Calu3 (cell line): ENCODE results near the gene ECT2. TPM values are rescaled to one million over a fixed set of nuclear protein-coding genes. Genes with fewer than 3 reads are reported as not detected.

Experiments
- BruUV-seq: library from RNA; stranded (reverse); fragments of 400-500 nt; replicated peaks from 2 replicates; lab custom pipeline; 2021; lab: Mats Ljungman, UMichigan
- CTCF ChIA-PET: fragments of 300-600 bp; sonication (Branson Sonifier 250); formaldehyde crosslinking; loops from one replicate; lab custom pipeline; 2022; ENCODE audit warnings: antibody characterized with exemption; lab: Charles Lee
- DNase-seq: peaks from one replicate; pipeline ENCODE4 v3.0.0; 2022
- H3K27ac Mint-ChIP-seq: one replicate; pipeline ENCODE4 v1.8.0; 2022; ENCODE audit warnings: mixed read lengths; ENCODE audit not compliant: unreplicated experiment
- H3K27me3 Mint-ChIP-seq: one replicate; pipeline ENCODE4 v1.8.0; 2022; ENCODE audit warnings: mixed read lengths; ENCODE audit not compliant: unreplicated experiment
- H3K36me3 Mint-ChIP-seq: one replicate; pipeline ENCODE4 v1.8.0; 2022; ENCODE audit warnings: mild to moderate bottlenecking, moderate library complexity, mixed read lengths; ENCODE audit not compliant: insufficient read depth, unreplicated experiment
- H3K4me1 Mint-ChIP-seq: one replicate; pipeline ENCODE4 v1.8.0; 2022; ENCODE audit warnings: mild to moderate bottlenecking, low read depth, mixed read lengths; ENCODE audit not compliant: unreplicated experiment
- H3K4me3 Mint-ChIP-seq: one replicate; pipeline ENCODE4 v1.8.0; 2022; ENCODE audit warnings: mild to moderate bottlenecking, low read depth, moderate library complexity, mixed read lengths; ENCODE audit not compliant: unreplicated experiment
- H3K9me3 Mint-ChIP-seq: one replicate; pipeline ENCODE4 v1.8.0; 2022; ENCODE audit warnings: low read depth, mixed read lengths; ENCODE audit not compliant: unreplicated experiment
- intact Hi-C: fragments of 100-400 bp; cut with micrococcal nuclease; formaldehyde crosslinking; loops from one replicate; pipeline ENCODE4 v1.10.0; 2022; ENCODE audit not compliant: unreplicated experiment
- total RNA-seq: library from RNA; stranded (reverse); gene quantifications from 2 replicates; pipeline ENCODE4 v1.2.3, GENCODE V29; 2022
- TF ChIP-seq, protein P1 (sequence below): fragments of 200-600 bp; IDR thresholded peaks from one replicate; pipeline ENCODE4 v1.8.0; 2022; ENCODE audit warnings: antibody characterized with exemption; ENCODE audit not compliant: unreplicated experiment

The ECT2 gene
- total RNA-seq, 1 experiment from 2014 or later = 201 TPM

- no peak overlapping the region for H3K4me3 Mint-ChIP-seq
- no TSS peak for BruUV-seq
- CTCF ChIA-PET = interaction anchor here (1.0 kb wide), 1 partner anchor 22 kb away, joined by 5 read pairs; no protein-coding TSS in a partner anchor
- no peaks in the 10 kb centered on the region for H3K4me1 Mint-ChIP-seq
- H3K27me3 Mint-ChIP-seq = no peaks in the 10 kb centered on the region
- no peak for DNase-seq
- H3K36me3 Mint-ChIP-seq = peaks cover 57% of the 10 kb centered on the region
- H3K27ac Mint-ChIP-seq = no peak overlapping the region
- TF ChIP-seq, protein P1, sequence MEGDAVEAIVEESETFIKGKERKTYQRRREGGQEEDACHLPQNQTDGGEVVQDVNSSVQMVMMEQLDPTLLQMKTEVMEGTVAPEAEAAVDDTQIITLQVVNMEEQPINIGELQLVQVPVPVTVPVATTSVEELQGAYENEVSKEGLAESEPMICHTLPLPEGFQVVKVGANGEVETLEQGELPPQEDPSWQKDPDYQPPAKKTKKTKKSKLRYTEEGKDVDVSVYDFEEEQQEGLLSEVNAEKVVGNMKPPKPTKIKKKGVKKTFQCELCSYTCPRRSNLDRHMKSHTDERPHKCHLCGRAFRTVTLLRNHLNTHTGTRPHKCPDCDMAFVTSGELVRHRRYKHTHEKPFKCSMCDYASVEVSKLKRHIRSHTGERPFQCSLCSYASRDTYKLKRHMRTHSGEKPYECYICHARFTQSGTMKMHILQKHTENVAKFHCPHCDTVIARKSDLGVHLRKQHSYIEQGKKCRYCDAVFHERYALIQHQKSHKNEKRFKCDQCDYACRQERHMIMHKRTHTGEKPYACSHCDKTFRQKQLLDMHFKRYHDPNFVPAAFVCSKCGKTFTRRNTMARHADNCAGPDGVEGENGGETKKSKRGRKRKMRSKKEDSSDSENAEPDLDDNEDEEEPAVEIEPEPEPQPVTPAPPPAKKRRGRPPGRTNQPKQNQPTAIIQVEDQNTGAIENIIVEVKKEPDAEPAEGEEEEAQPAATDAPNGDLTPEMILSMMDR = no peak
- no peaks in the 10 kb centered on the region for H3K9me3 Mint-ChIP-seq
- intact Hi-C loops = no loop called here
Observed at GRCh38 chr3:172800156-172800555, 49.6 kb downstream of the ECT2 start.

GRCh38 chr3:172803489-172803888 lies 53.0 kb downstream of the ECT2 start:
- no peak for DNase-seq
- BruUV-seq = no TSS peak
- no peaks in the 10 kb centered on the region for H3K4me1 Mint-ChIP-seq
- TF ChIP-seq, protein P1 = no peak
- H3K4me3 Mint-ChIP-seq = no peak overlapping the region
- intact Hi-C loops = no loop called here
- CTCF ChIA-PET = interaction anchor here (0.7 kb wide), 1 partner anchor 107 kb away, joined by 3 read pairs; no protein-coding TSS in a partner anchor
- H3K27me3 Mint-ChIP-seq = no peaks in the 10 kb centered on the region
- peaks cover 51% of the 10 kb centered on the region for H3K36me3 Mint-ChIP-seq
- H3K9me3 Mint-ChIP-seq = no peaks in the 10 kb centered on the region
- no peak overlapping the region for H3K27ac Mint-ChIP-seq

DNA sequence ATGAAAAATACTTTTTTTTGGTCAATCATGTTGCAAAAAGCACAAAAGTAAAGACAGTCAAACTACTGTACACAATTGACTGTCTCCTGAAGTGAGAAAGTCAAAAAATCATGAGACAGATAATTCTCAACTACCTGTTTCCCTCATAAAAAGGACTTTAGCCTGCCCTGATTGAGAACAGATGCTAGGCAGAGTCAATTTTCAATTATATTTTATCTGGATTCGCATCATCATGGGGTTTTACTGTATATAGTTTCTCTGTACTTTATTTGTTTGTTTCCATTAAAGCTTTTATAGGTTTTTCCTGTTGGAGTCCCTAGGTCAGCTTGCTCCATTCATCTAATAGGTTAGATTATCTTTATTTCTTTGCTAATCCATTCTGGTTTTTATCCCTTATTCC lies 53.8 kb downstream of the ECT2 start:
- H3K4me1 Mint-ChIP-seq = no peaks in the 10 kb centered on the region
- H3K36me3 Mint-ChIP-seq = peaks cover 53% of the 10 kb centered on the region
- H3K27me3 Mint-ChIP-seq = no peaks in the 10 kb centered on the region
- TF ChIP-seq, protein P1 = no peak
- DNase-seq = no peak
- intact Hi-C loops = no loop called here
- H3K27ac Mint-ChIP-seq = no peak overlapping the region
- CTCF ChIA-PET = interaction anchor here (0.7 kb wide), 1 partner anchor 107 kb away, joined by 3 read pairs; no protein-coding TSS in a partner anchor
- BruUV-seq = no TSS peak
- H3K9me3 Mint-ChIP-seq = no peaks in the 10 kb centered on the region
- H3K4me3 Mint-ChIP-seq = no peak overlapping the region

DNA sequence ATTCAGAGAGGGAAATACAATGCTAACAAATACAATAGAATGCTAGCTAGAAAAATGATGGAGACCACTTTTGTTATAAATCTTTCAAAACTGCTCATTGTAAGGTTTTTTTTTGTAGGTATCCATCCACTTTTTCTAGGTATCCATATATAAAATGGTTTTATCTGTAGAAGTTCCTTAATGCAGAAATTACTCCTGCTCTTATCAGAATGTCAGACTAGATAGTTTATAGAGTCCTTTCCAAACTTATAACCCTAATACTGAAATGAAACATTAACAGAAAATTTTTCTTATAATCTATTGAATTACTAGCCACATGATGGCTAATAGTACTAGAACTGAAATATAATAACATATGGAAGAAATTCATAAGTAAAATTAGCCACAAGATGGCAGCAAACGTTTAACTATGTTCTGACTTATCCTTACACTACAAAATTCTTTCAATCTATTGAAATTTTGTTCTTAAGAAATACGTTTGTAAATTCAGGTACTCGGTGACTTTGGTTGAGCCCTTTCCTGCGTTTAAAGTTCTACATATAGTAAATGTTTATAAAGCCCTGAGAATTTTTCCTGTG lies 58.5 kb downstream of the ECT2 start:
- H3K4me3 Mint-ChIP-seq = no peak overlapping the region
- intact Hi-C loops = loop anchor here (1.0 kb wide), 1 partner anchor 236 kb away; no protein-coding TSS in a partner anchor
- CTCF ChIA-PET = interaction anchor here (0.5 kb wide), 1 partner anchor 1722 kb away, joined by 3 read pairs; no protein-coding TSS in a partner anchor
- TF ChIP-seq, protein P1 = peak; percentile 39
- no peak for DNase-seq
- no peaks in the 10 kb centered on the region for H3K27me3 Mint-ChIP-seq
- no TSS peak for BruUV-seq
- no peaks in the 10 kb centered on the region for H3K4me1 Mint-ChIP-seq
- no peak overlapping the region for H3K27ac Mint-ChIP-seq
- H3K36me3 Mint-ChIP-seq = peaks cover 50% of the 10 kb centered on the region
- H3K9me3 Mint-ChIP-seq = no peaks in the 10 kb centered on the region
